GM21367 (cell line): ENCODE measurements around the gene CILP2.

Experiments used
- ATAC-seq: cut with Tn5 transposase; IDR thresholded peaks from one replicate; pipeline ENCODE4 v1.9.1; 2021; ENCODE audit not compliant: unreplicated experiment

CILP2 gene

DNA sequence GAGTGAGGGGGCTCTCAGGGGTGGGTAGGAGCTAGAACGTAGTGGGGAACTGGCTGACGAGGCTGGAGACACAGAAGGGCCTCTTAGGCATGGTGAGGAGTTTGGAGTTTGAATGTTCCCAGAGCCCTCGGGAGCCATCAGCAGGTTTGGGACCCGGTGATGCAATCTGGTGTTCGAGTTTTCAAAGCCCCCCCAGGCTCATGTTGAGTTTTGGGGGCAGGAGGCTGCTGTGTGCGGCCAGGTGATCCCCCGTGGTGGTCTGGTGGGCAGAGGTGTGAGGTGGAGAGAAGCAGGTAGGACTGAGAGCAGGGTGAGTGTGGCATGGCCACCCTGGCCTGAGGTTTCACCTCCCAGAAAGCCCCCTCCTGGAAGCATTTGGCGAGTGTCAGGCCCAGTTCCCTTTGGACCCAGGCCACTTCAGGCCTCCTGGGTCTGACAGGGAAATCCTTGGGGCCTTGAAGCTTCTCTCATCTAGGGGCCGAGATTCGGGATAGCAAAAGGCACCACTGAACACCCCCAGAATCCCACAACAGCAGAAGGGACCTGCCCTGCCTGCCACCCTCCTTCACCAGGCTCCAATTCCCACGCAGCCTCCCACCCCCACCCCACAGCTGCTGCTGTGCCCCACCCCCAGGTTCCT is 8.2 kb upstream of the CILP2 start:
- ATAC-seq: no peak

GRCh38 chr19:19530423-19530804 is 7.7 kb upstream of the CILP2 start:
- no peak for ATAC-seq

DNA sequence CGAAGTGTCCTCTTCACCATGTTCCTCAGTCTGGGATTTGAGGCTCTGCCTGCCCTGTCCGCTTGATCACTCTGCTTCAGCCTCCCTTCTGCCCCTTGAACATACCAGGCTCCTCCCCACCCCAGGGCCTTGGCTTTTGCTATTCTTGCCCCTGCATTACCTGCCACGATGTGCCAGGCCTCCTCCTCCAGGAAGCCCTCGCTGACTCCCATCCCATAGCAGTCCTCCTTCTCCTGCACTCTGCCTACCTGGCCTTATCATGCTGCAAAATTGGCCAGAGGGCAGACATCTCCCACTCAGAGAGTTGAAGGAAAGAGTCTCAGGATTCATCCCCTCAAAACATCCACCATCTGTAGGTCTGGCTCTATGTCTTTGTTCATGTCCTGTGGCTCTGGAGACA is 7.2 kb upstream of the CILP2 start:
- no peak for ATAC-seq

DNA sequence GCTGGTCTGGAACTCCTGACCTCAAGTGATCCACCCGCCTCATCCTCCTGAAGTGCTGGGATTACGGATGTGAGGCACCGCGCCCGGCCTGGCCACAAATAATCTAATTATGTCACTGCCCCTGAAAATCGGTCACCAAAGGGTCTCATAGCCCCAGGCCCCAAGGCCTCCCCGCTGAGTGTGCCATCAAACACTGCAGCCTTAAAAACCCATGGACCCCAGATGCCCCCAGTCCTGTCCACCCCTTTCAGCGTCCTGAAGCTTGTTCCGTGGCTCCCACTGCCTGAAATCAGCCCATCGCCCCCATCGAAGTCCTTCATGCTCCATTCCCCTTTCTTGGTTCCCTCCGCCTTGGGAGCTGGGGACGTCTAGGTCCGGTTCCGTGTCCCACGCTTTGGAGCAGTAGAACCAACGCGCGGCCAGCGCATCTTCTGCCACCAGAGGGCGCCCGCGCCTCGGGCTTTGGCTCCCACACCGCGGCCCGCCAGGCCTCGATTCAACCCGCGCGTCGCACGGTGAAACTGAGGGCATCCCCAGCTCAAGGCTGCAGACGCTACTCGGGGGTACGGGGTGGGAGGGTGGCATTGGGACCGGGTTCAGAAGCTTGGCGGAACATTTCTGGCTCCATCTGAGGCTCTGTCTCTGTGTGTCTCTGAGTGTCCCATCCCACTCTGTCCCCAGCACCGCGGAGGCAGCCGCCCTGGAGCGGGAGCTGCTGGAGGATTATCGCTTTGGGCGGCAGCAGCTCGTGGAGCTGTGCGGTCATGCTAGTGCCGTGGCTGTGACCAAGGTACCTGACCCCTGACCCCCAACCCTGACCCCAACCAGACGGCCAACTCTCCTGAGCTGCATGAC is 5.9 kb upstream of the CILP2 start:
- ATAC-seq: no peak

GRCh38 chr19:19532806-19533701 is 5.0 kb upstream of the CILP2 start:
- no peak for ATAC-seq

GRCh38 chr19:19533841-19534240 is 4.2 kb upstream of the CILP2 start:
- no peak for ATAC-seq

DNA sequence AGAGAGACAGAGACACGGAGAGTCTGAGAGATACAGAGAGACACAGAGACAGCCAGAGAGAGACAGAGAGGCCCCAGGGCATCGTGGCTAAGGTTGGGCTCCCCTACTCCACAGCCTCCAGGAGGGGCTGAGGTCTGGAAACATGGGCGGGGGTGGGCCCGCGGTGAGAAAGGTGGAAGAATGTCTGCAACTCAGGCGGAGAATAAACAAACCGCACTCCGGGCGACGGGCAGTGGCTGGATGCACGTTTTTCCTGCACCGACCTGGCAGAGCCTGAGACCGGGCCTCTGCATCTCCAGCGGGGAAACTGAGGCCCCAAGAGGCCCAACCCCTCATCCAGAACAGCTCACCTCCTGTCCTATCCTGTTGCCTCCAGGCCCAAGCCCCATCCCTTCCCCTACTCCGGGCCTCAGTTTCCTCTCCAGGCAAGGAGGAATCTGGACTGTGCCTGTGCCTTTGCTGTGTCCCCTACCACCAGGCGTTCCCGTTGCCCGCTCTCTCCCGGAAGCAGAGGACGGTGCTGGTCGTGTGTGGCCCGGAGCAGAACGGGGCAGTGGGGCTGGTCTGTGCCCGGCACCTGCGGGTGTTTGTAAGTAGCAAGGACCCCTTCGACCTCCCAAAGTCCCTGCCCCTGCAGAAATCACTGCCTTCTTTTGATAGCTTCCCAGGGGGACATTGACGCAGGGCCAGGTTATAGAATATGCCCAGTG is 3.4 kb upstream of the CILP2 start:
- ATAC-seq: no peak

- ATAC-seq: no peak
Measured at GRCh38 chr19:19535311-19536191, 2.5 kb upstream of the CILP2 start.

GRCh38 chr19:19537075-19538048 is 703 bp upstream of the CILP2 start:
- ATAC-seq: no peak

GRCh38 chr19:19538785-19539166 is 711 bp downstream of the CILP2 start:
- ATAC-seq: no peak

GRCh38 chr19:19539698-19540063 is 1.6 kb downstream of the CILP2 start:
- ATAC-seq: no peak

DNA sequence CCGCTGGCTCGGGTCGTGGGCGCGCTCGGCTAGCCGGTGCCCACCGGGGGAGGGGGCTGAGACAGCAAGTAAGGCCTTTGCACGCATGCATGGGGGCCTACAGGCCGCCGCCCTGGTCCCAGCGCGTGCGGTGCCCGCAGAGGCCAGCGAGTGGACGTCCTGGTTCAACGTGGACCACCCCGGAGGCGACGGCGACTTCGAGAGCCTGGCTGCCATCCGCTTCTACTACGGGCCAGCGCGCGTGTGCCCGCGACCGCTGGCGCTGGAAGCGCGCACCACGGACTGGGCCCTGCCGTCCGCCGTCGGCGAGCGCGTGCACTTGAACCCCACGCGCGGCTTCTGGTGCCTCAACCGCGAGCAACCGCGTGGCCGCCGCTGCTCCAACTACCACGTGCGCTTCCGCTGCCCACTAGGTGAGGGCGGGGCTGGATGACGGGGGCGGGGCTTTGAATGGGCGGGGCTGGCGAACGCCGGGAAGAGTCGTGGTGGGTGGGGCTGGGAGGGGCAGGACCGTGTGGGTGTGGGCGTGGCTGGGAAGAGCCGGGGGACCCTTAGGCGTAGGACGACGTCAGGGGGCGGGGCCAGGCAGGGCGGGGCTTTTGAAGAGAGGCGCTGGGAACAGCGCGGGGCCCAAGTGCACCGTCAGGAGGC is 2.1 kb downstream of the CILP2 start:
- no peak for ATAC-seq

GRCh38 chr19:19540715-19541515 is 2.9 kb downstream of the CILP2 start:
- ATAC-seq: no peak

- ATAC-seq: no peak
Measured at GRCh38 chr19:19541616-19542015, 3.6 kb downstream of the CILP2 start.

DNA sequence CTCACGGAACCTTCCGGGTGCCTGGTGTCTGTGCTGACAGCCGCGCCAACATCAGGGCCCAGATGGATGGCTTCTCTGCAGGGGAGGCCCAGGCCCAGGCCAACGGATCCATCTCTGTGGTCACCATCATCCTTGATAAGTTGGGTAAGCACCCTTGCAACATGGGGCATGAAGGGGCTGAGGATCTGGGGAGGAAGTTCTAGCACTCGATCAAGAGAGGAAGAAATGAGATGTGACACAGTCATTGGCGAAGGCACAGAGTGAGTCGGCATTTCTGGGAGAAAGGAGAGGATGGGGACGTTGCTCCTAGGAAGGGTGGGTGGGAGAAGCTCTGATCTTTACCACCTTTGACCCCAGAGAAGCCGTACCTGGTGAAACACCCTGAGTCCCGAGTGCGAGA is 4.4 kb downstream of the CILP2 start:
- ATAC-seq: no peak

DNA sequence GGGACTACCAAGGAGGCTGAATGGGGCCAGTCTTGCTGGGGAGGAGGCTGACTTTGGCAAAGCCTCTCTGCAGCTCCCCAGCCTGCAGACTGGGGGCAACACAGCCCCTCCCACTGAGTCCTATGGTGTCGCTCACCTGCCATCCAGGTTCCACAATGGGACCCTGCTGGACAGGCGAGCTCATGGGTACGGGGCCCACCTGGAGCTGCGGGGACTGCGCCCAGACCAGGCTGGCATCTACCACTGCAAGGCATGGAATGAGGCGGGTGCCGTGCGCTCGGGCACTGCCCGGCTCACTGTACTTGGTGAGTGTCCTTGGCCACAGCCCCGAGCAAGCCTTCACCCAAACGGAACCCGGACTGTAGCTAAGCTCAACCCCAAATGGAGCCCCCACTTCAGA is 5.0 kb downstream of the CILP2 start:
- no peak for ATAC-seq

DNA sequence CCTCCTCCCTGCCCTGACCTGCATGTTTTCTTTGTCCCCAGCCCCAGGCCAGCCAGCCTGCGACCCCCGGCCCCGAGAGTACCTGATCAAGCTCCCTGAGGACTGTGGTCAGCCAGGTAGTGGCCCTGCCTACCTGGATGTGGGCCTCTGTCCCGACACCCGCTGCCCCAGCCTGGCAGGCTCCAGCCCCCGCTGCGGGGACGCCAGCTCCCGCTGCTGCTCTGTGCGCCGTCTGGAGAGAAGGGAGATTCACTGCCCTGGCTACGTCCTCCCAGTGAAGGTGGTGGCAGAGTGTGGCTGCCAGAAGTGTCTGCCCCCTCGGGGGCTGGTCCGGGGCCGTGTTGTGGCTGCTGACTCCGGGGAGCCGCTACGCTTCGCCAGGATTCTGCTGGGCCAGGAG is 5.6 kb downstream of the CILP2 start:
- no peak for ATAC-seq
